Astrocyte (in vitro differentiated cells and primary cell): ENCODE data around the gene MAEA. TPM values are rescaled to one million over a fixed set of nuclear protein-coding genes. Genes with fewer than 3 reads are reported as not detected.

Experiments used
- DNase-seq: peaks from one replicate; pipeline ENCODE4 v3.0.0-alpha.2; 2010; ENCODE audit warnings: low read depth
- FAIRE-seq: peaks from 2 replicates; lab custom pipeline; 2011; peaks lifted over from hg19 to GRCh38; lab: Jason Lieb, UNC
- H2AFZ ChIP-seq: 2 replicates; pipeline ENCODE4 v1.6.0; 2012; ENCODE audit warnings: low read depth, low read length, inconsistent platforms
- H3K27ac ChIP-seq: 2 replicates; pipeline ENCODE4 v1.5.1; 2011; ENCODE audit warnings: low read depth, low read length, inconsistent platforms
- H3K27me3 ChIP-seq: 2 replicates; pipeline ENCODE4 v1.6.0; 2011; ENCODE audit warnings: low read length, inconsistent platforms; ENCODE audit not compliant: insufficient read depth
- H3K36me3 ChIP-seq: 2 replicates; pipeline ENCODE4 v1.5.1; 2011; ENCODE audit warnings: low read length, inconsistent platforms; ENCODE audit not compliant: insufficient read depth
- H3K4me1 ChIP-seq: 2 replicates; pipeline ENCODE4 v1.5.1; 2011; ENCODE audit warnings: low read length, inconsistent platforms; ENCODE audit not compliant: insufficient read depth
- H3K4me2 ChIP-seq: 2 replicates; pipeline ENCODE4 v1.6.0; 2012; ENCODE audit warnings: low read length, inconsistent platforms
- H3K4me3 ChIP-seq: 2 replicates; pipeline ENCODE4 v1.5.1; 2011; ENCODE audit warnings: low read depth, mild to moderate bottlenecking, low read length, inconsistent platforms; ENCODE audit not compliant: insufficient read depth
- H3K79me2 ChIP-seq: 2 replicates; pipeline ENCODE4 v1.6.0; 2012; ENCODE audit warnings: mild to moderate bottlenecking, low read length, inconsistent platforms; ENCODE audit not compliant: insufficient read depth
- H3K9ac ChIP-seq: 2 replicates; pipeline ENCODE4 v1.6.0; 2012; ENCODE audit warnings: mild to moderate bottlenecking, low read length, inconsistent platforms
- H3K9me3 ChIP-seq: 2 replicates; pipeline ENCODE4 v1.5.1; 2012; ENCODE audit warnings: low read depth, mild to moderate bottlenecking, low read length, inconsistent platforms; ENCODE audit not compliant: insufficient read depth
- H4K20me1 ChIP-seq: 2 replicates; pipeline ENCODE4 v1.6.0; 2012; ENCODE audit warnings: low read length, inconsistent platforms; ENCODE audit not compliant: insufficient read depth
- H3K27ac Mint-ChIP-seq: one replicate; pipeline ENCODE4 v1.8.0; 2021; ENCODE audit warnings: mild to moderate bottlenecking, mixed read lengths; ENCODE audit not compliant: unreplicated experiment
- H3K27me3 Mint-ChIP-seq: one replicate; pipeline ENCODE4 v1.8.0; 2021; ENCODE audit warnings: low read depth, mixed read lengths; ENCODE audit not compliant: unreplicated experiment
- H3K36me3 Mint-ChIP-seq: one replicate; pipeline ENCODE4 v1.8.0; 2021; ENCODE audit warnings: low read depth, mixed read lengths; ENCODE audit not compliant: unreplicated experiment
- H3K4me1 Mint-ChIP-seq: one replicate; pipeline ENCODE4 v1.8.0; 2021; ENCODE audit warnings: low read depth, mixed read lengths; ENCODE audit not compliant: unreplicated experiment
- H3K4me3 Mint-ChIP-seq: one replicate; pipeline ENCODE4 v1.8.0; 2021; ENCODE audit warnings: mild to moderate bottlenecking, moderate library complexity, mixed read lengths; ENCODE audit not compliant: unreplicated experiment
- H3K9me3 Mint-ChIP-seq: one replicate; pipeline ENCODE4 v1.8.0; 2021; ENCODE audit warnings: mild to moderate bottlenecking, mixed read lengths; ENCODE audit not compliant: unreplicated experiment
- EZH2 ChIP-seq: IDR thresholded peaks from 2 replicates; pipeline ENCODE4 v1.6.1; 2012; ENCODE audit warnings: mild to moderate bottlenecking, low read length, inconsistent platforms; ENCODE audit not compliant: insufficient read depth
- total RNA-seq: library from RNA; stranded (reverse); gene quantifications from 2 replicates; pipeline ENCODE4 v1.2.1, GENCODE V29; 2021
- TF ChIP-seq, protein P1 (sequence below): IDR thresholded peaks from 2 replicates; pipeline ENCODE4 v1.5.1; 2011; ENCODE audit warnings: low read depth, mild to moderate bottlenecking, inconsistent platforms, low read length, moderate library complexity; ENCODE audit not compliant: insufficient read depth

The MAEA gene
- total RNA-seq, 1 donor from 2014 or later = 79.3 TPM

DNA sequence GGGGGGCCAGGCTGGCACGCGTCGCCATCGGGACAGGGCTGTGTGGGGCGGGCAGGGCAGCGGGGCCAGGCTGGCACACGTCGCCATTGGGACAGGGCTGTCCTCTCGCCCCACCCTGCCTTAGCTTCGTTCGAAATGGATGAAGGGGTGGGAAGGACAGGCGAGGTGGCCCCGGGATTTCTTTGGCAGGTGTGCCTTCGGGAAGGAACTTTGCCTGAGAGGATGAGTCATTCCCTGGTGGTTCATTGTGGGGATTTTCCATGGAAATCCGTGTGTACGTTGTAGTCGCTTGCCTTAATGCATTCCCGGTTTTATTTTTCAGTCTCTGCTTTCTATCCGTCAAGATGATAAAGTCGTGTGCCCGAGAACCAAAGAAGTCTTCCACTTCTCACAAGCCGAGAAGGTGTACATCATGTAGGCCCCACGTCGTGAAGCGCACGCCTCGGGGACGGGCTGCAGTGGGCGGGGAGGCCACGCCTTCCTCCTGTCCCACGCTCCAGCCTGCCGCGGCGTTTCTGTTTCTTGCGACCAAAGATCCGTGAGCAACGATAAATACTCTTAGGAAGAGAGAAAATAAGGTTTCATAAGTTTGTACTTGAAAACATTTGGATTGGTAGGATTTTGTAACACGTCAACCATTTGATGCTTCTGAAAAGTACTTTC lies 49.2 kb downstream of the MAEA start:
- no peak for FAIRE-seq
- Mint-ChIP-seq H3K27ac (no peak overlapping the region), H3K27me3 (no peaks in the 10 kb centered on the region), H3K4me3 (no peak overlapping the region), H3K9me3 (peaks cover 6% of the 10 kb centered on the region), H3K4me1 (peaks cover 19% of the 10 kb centered on the region), H3K36me3 (peaks cover 46% of the 10 kb centered on the region)
- Histone ChIP-seq H3K4me3 (no peak overlapping the region), H3K36me3 (peaks cover 41% of the 10 kb centered on the region), H3K4me1 (peaks cover 3% of the 10 kb centered on the region), H2AFZ (no peak overlapping the region), H3K27ac (no peak overlapping the region), H3K27me3 (no peaks in the 10 kb centered on the region), H3K9ac (no peak overlapping the region), H3K79me2 (peaks cover 12% of the 10 kb centered on the region), H4K20me1 (peaks cover 33% of the 10 kb centered on the region), H3K4me2 (no peak overlapping the region), H3K9me3 (peaks cover 2% of the 10 kb centered on the region)
- no peak for TF ChIP-seq EZH2
- TF ChIP-seq, protein P1, sequence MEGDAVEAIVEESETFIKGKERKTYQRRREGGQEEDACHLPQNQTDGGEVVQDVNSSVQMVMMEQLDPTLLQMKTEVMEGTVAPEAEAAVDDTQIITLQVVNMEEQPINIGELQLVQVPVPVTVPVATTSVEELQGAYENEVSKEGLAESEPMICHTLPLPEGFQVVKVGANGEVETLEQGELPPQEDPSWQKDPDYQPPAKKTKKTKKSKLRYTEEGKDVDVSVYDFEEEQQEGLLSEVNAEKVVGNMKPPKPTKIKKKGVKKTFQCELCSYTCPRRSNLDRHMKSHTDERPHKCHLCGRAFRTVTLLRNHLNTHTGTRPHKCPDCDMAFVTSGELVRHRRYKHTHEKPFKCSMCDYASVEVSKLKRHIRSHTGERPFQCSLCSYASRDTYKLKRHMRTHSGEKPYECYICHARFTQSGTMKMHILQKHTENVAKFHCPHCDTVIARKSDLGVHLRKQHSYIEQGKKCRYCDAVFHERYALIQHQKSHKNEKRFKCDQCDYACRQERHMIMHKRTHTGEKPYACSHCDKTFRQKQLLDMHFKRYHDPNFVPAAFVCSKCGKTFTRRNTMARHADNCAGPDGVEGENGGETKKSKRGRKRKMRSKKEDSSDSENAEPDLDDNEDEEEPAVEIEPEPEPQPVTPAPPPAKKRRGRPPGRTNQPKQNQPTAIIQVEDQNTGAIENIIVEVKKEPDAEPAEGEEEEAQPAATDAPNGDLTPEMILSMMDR = no peak
- no peak for DNase-seq

GRCh38 chr4:1339489-1339888 lies 49.8 kb downstream of the MAEA start:
- Mint-ChIP-seq H3K4me3 (no peak overlapping the region), H3K36me3 (peaks cover 43% of the 10 kb centered on the region), H3K27me3 (no peaks in the 10 kb centered on the region), H3K4me1 (peaks cover 19% of the 10 kb centered on the region), H3K27ac (no peak overlapping the region), H3K9me3 (peaks cover 6% of the 10 kb centered on the region)
- Histone ChIP-seq H3K36me3 (peaks cover 41% of the 10 kb centered on the region), H2AFZ (no peak overlapping the region), H3K79me2 (peaks cover 12% of the 10 kb centered on the region), H3K4me3 (no peak overlapping the region), H3K9me3 (peaks cover 2% of the 10 kb centered on the region), H3K4me2 (no peak overlapping the region), H3K9ac (no peak overlapping the region), H3K27ac (no peak overlapping the region), H3K27me3 (no peaks in the 10 kb centered on the region), H3K4me1 (peaks cover 3% of the 10 kb centered on the region), H4K20me1 (peaks cover 33% of the 10 kb centered on the region)
- DNase-seq = no peak
- no peak for FAIRE-seq
- no peak for TF ChIP-seq EZH2
- TF ChIP-seq, protein P1 = no peak

DNA sequence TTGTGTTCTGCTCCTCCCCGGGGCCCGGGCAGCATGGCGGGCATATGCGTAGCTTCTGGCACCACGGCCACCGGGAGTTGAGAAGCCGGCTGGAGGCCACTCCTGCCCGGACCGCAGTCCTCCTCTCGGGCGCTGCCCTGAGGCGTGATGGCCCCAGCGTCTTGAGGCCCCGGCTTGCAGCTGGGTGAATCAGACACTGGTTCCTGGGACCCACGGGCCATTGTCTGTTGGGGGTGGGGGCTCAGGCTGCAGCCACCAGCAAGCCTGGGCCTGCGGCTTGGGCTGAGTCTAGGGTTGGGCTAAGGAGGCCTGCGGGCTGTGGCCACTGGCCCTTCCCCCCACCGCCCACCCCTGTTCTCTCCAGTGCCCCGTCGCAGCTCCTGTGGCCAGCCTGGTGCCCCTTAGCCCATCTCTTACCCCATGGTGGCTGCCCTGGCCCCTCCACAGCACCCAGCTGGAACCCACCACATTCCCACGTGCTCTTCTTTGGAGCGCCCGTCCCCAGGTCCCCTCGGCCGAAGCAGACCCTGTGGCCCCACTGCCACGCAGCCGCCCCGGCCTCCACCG lies 50.6 kb downstream of the MAEA start:
- Histone ChIP-seq H2AFZ (no peak overlapping the region), H3K4me1 (peaks cover 3% of the 10 kb centered on the region), H3K4me2 (no peak overlapping the region), H3K9me3 (no peaks in the 10 kb centered on the region), H3K27ac (no peak overlapping the region), H3K79me2 (peaks cover 18% of the 10 kb centered on the region), H3K4me3 (no peak overlapping the region), H4K20me1 (peaks cover 28% of the 10 kb centered on the region), H3K36me3 (peaks cover 34% of the 10 kb centered on the region), H3K27me3 (no peaks in the 10 kb centered on the region), H3K9ac (no peak overlapping the region)
- TF ChIP-seq, protein P1 = no peak
- TF ChIP-seq EZH2 = no peak
- H3K4me1 Mint-ChIP-seq = peaks cover 26% of the 10 kb centered on the region
- FAIRE-seq = no peak
- H3K27ac Mint-ChIP-seq = no peak overlapping the region
- H3K9me3 Mint-ChIP-seq = peaks cover 6% of the 10 kb centered on the region
- no peak overlapping the region for H3K4me3 Mint-ChIP-seq
- DNase-seq = no peak
- peaks cover 38% of the 10 kb centered on the region for H3K36me3 Mint-ChIP-seq
- H3K27me3 Mint-ChIP-seq = no peaks in the 10 kb centered on the region
